Suprapubic skin (tissue), 4 donors: Measurements from ENCODE around the gene TXNDC8. TPM values are rescaled to one million over a fixed set of nuclear protein-coding genes. Genes with fewer than 3 reads are reported as not detected.

Experiments used
- DNase-seq, 2 donors: peaks; one replicate each; pipeline ENCODE4 v3.0.0-alpha.2; 2019; ENCODE audit warnings: low spot score in 2 of 2
- H3K27ac ChIP-seq: fragments of 200-600 bp; sonication (generic); one replicate; pipeline ENCODE4 v1.5.1; 2019
- H3K27me3 ChIP-seq: fragments of 200-600 bp; sonication (generic); one replicate; pipeline ENCODE4 v1.5.1; 2019
- H3K36me3 ChIP-seq: fragments of 200-600 bp; sonication (generic); one replicate; pipeline ENCODE4 v1.5.1; 2019
- H3K4me1 ChIP-seq: fragments of 200-600 bp; sonication (generic); one replicate; pipeline ENCODE4 v1.5.1; 2019
- H3K4me3 ChIP-seq: fragments of 200-600 bp; sonication (generic); one replicate; pipeline ENCODE4 v1.5.1; 2019; ENCODE audit warnings: mild to moderate bottlenecking
- H3K9me3 ChIP-seq: fragments of 200-600 bp; sonication (generic); one replicate; pipeline ENCODE4 v1.5.1; 2019
- CTCF ChIP-seq, 2 donors: fragments of 200-600 bp in 1 of 2; fragments of 450-650 bp in 1 of 2; sonication (generic) in 1 of 2; IDR thresholded peaks; one replicate each; pipeline ENCODE4 v1.5.1; 2016 to 2019; ENCODE audit warnings: antibody characterized with exemption in 2 of 2, mild to moderate bottlenecking in 1 of 2, moderate library complexity in 1 of 2
- EP300 ChIP-seq: sonication (generic); formaldehyde crosslinking; IDR thresholded peaks from one replicate; pipeline ENCODE4 v1.6.1; 2017; ENCODE audit warnings: antibody characterized with exemption
- POLR2A ChIP-seq, 2 donors: fragments of 450-650 bp; IDR thresholded peaks; one replicate each; pipeline ENCODE4 v1.6.1; 2017; ENCODE audit warnings: antibody characterized with exemption in 2 of 2, mild to moderate bottlenecking in 2 of 2, moderate library complexity in 2 of 2
- POLR2AphosphoS5 ChIP-seq, 3 donors: sonication (generic); formaldehyde crosslinking; IDR thresholded peaks; one replicate each; pipeline ENCODE4 v1.6.1; 2017; ENCODE audit warnings: antibody characterized with exemption in 3 of 3
- WGBS: methylation state at CpG from one replicate; pipeline ENCODE4 v1.1.5; 2018; 5-methylcytosine and 5-hydroxymethylcytosine counted together
- total RNA-seq, 4 donors: library from RNA; depleted of rRNA; stranded (reverse); fragments of >200 nt; gene quantifications; one replicate each; pipeline ENCODE4 v1.1.0, GENCODE V29; 2016

The TXNDC8 gene
- total RNA-seq, 4 donors from 2014 or later, result not detected

- Histone ChIP-seq H3K4me1 (no peaks in the 10 kb centered on the region), H3K36me3 (no peaks in the 10 kb centered on the region), H3K4me3 (no peak overlapping the region), H3K27ac (no peak overlapping the region), H3K27me3 (no peaks in the 10 kb centered on the region), H3K9me3 (no peaks in the 10 kb centered on the region)
- DNase-seq, result no peak
- TF ChIP-seq CTCF (IDR thresholded peaks at IDR 0.05) (no peak), POLR2A (IDR thresholded peaks at IDR 0.05) (no peak), EP300 (no peak), POLR2AphosphoS5 (IDR thresholded peaks at IDR 0.05) (no peak)
These were observed 2.8 kb downstream of the TXNDC8 start for GRCh38 chr9:110334871-110335270.

GRCh38 chr9:110334183-110334582 lies 3.5 kb downstream of the TXNDC8 start:
- Histone ChIP-seq H3K27ac (no peak overlapping the region), H3K4me1 (no peaks in the 10 kb centered on the region), H3K36me3 (no peaks in the 10 kb centered on the region), H3K27me3 (no peaks in the 10 kb centered on the region), H3K4me3 (no peak overlapping the region), H3K9me3 (no peaks in the 10 kb centered on the region)
- 85% methylated on average over 4 of the region's 4 CpGs for WGBS
- no peak for DNase-seq
- TF ChIP-seq POLR2A (IDR thresholded peaks at IDR 0.05) (no peak), CTCF (IDR thresholded peaks at IDR 0.05) (no peak), POLR2AphosphoS5 (IDR thresholded peaks at IDR 0.05) (no peak), EP300 (no peak)

- no peak for TF ChIP-seq EP300
- no peak for TF ChIP-seq POLR2AphosphoS5 (IDR thresholded peaks at IDR 0.05)
- TF ChIP-seq CTCF (IDR thresholded peaks at IDR 0.05), result no peak
- no peak for TF ChIP-seq POLR2A (IDR thresholded peaks at IDR 0.05)
- no peaks in the 10 kb centered on the region for H3K36me3 ChIP-seq
- no peak overlapping the region for H3K27ac ChIP-seq
- WGBS, result 53% methylated on average over 3 of the region's 3 CpGs
- no peaks in the 10 kb centered on the region for H3K4me1 ChIP-seq
- no peaks in the 10 kb centered on the region for H3K9me3 ChIP-seq
- no peaks in the 10 kb centered on the region for H3K27me3 ChIP-seq
- no peak overlapping the region for H3K4me3 ChIP-seq
- DNase-seq, result no peak
These were observed 4.9 kb downstream of the TXNDC8 start for GRCh38 chr9:110332766-110333165.

DNA sequence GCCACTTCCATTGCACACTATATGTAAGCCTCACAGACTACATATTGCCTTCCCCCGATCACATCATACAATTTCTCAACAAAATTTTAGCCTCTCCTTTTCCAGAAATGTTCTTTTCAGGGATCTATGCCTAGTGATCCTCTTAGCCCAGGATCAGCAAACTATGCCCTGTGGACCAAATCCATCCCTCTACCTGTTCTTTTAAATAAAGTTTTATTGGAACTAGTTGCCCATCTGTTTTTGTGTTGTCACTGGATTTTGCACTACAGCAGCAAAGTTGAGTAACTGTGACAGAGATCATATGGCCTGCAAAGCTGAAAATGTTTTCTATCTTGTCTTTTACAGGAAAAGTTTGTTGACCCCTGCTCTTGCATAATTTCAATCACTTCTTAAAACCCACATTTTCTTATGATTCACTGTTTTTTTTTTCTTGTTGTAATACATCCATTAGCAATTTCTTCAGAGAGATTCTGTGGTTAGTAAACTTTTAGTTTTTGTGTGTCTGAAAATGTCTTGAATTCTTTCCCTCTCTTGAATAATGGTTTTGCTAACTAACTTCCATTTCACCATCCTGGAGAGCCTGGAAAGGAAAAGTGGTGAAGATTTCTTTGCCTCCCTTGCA lies 7.1 kb downstream of the TXNDC8 start:
- WGBS, result 100% methylated on average over 1 of the region's 1 CpG
- H3K27ac ChIP-seq, result no peak overlapping the region
- H3K4me3 ChIP-seq, result no peak overlapping the region
- H3K27me3 ChIP-seq, result no peaks in the 10 kb centered on the region
- no peaks in the 10 kb centered on the region for H3K4me1 ChIP-seq
- DNase-seq, result no peak
- H3K36me3 ChIP-seq, result no peaks in the 10 kb centered on the region
- no peaks in the 10 kb centered on the region for H3K9me3 ChIP-seq
- TF ChIP-seq POLR2A (IDR thresholded peaks at IDR 0.05), result no peak
- no peak for TF ChIP-seq POLR2AphosphoS5 (IDR thresholded peaks at IDR 0.05)
- no peak for TF ChIP-seq EP300
- TF ChIP-seq CTCF (IDR thresholded peaks at IDR 0.05), result no peak

- H3K4me1 ChIP-seq, result no peaks in the 10 kb centered on the region
- WGBS, result 79% methylated on average over 5 of the region's 5 CpGs
- no peak for TF ChIP-seq EP300
- no peaks in the 10 kb centered on the region for H3K27me3 ChIP-seq
- H3K27ac ChIP-seq, result no peak overlapping the region
- H3K36me3 ChIP-seq, result no peaks in the 10 kb centered on the region
- H3K4me3 ChIP-seq, result no peak overlapping the region
- no peak for DNase-seq
- no peaks in the 10 kb centered on the region for H3K9me3 ChIP-seq
These were observed 7.9 kb downstream of the TXNDC8 start for GRCh38 chr9:110329639-110330230.

- TF ChIP-seq POLR2A (IDR thresholded peaks at IDR 0.05) (no peak), EP300 (no peak), POLR2AphosphoS5 (IDR thresholded peaks at IDR 0.05) (no peak), CTCF (IDR thresholded peaks at IDR 0.05) (no peak)
- Histone ChIP-seq H3K4me3 (no peak overlapping the region), H3K4me1 (no peaks in the 10 kb centered on the region), H3K36me3 (no peaks in the 10 kb centered on the region), H3K27ac (no peak overlapping the region), H3K9me3 (no peaks in the 10 kb centered on the region), H3K27me3 (no peaks in the 10 kb centered on the region)
- WGBS, result 91% methylated on average over 1 of the region's 1 CpG
- no peak for DNase-seq
These were observed 8.9 kb downstream of the TXNDC8 start for GRCh38 chr9:110328763-110329162.
